Fibroblast of the conjunctiva (primary cell): ENCODE data around the gene ATIC.

Source experiments
- DNase-seq: peaks from one replicate; pipeline ENCODE4 v3.0.0-alpha.2; 2010; ENCODE audit warnings: low read depth

Gene ATIC

DNA sequence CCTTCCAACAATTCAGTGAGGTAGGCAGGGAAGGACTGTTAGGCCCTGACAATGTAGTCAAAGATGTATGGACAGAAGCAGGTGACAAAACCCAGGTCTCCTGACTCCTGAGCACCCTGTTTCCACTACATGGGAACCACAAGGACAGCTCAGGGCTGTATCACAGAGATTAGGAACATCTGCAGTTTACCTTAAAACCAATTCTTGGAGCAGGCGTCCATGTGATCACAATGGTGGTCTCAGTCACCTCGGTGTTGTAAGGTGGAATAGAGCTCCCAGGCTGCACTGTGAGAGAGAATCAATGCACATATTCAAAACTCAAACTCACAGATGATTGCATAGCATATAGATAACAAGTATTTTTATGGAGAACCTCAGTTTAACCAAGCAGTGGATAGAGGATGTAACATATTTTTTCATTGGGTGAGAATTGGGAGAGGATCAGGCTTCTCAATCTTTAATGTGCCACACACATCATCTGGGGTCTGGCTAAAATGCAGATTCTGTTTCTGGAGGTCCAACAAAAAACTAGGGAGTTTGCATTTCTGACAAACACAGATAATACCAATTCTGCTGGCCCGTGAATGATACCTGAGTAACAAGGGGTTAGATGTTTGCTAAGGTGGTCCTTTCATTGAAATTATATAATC, 87.3 kb downstream of the ATIC start:
- DNase-seq, result no peak
